ENCODE data around the gene PTF1A. TPM values are rescaled to one million over a fixed set of nuclear protein-coding genes. Genes with fewer than 3 reads are reported as not detected.

Gene PTF1A
- polyA plus RNA-seq, 1 donor (not counting 4 experiments of a cell fraction or from before 2014, with no cell fraction given), result not detected

- no peaks in the 10 kb centered on the region for H3K36me3 ChIP-seq (ENCODE audit: control insufficient read depth in 2 of 2, extremely low read depth in 1 of 2, insufficient read depth in 2 of 2, low read length in 2 of 2)
- no peaks in the 10 kb centered on the region for H3K79me2 ChIP-seq (ENCODE audit: control insufficient read depth, insufficient read depth, low read length)
- dilution Hi-C loops (cut with MboI; ENCODE audit: extremely low pct_ligation_motif_present, low sequenced_read_pairs), result no loop called here
- peak overlapping the region; percentile 69 for H3K4me2 ChIP-seq (ENCODE audit: control insufficient read depth, extremely low read depth, insufficient read depth, low read depth, low read length)
- TF ChIP-seq EZH2 (IDR thresholded peaks at IDR 0.05; ENCODE audit: low read length) (no peak), CTCF (optimal IDR thresholded peaks at IDR 0.05 in 1 of 3, IDR thresholded peaks at IDR 0.05 in 1 of 3, conservative IDR thresholded peaks at IDR 0.05 in 1 of 3; ENCODE audit: extremely low read depth in 1 of 3, insufficient read depth in 2 of 3, low read length in 3 of 3) (peak in 1 of 3 experiments; percentile 43)
- no peaks in the 10 kb centered on the region for H4K20me1 ChIP-seq (ENCODE audit: control insufficient read depth, extremely low read depth, insufficient read depth, low read length)
- H3K27me3 ChIP-seq (ENCODE audit: control insufficient read depth, extremely low read depth, insufficient read depth, low read length), result peaks cover 4% of the 10 kb centered on the region
- H2AFZ ChIP-seq (ENCODE audit: control insufficient read depth, low read length), result no peak overlapping the region
- no peaks in the 10 kb centered on the region for H3K9me3 ChIP-seq (ENCODE audit: control insufficient read depth, low read depth, low read length)
- H3K4me3 ChIP-seq (ENCODE audit: control insufficient read depth in 2 of 3, extremely low read depth in 1 of 3, insufficient read depth in 2 of 3, low read depth in 1 of 3, low read length in 3 of 3), result peak overlapping the region in 1 of 3 experiments; percentile 33
- FAIRE-seq (no peak), DNase-seq (ENCODE audit: low read depth, low spot score) (no peak)
- H3K9ac ChIP-seq (ENCODE audit: control insufficient read depth, extremely low read depth, insufficient read depth, low read length), result no peak overlapping the region
- no peaks in the 10 kb centered on the region for H3K9me1 ChIP-seq (ENCODE audit: control insufficient read depth, extremely low read depth, insufficient read depth, low read length)
- no peak overlapping the region for H3K27ac ChIP-seq (ENCODE audit: control insufficient read depth, insufficient read depth, low read length)
- H3K4me1 ChIP-seq (ENCODE audit: control insufficient read depth, extremely low read depth, insufficient read depth, low read length), result peaks cover 6% of the 10 kb centered on the region
These were observed 34.3 kb upstream of the PTF1A start for GRCh38 chr10:23157691-23158369.

GRCh38 chr10:23158370-23158769, 33.7 kb upstream of the PTF1A start:
- peak; percentile 5 for FAIRE-seq
- peaks cover 6% of the 10 kb centered on the region for H3K4me1 ChIP-seq (ENCODE audit: control insufficient read depth, extremely low read depth, insufficient read depth, low read length)
- H3K36me3 ChIP-seq (ENCODE audit: control insufficient read depth in 2 of 2, extremely low read depth in 1 of 2, insufficient read depth in 2 of 2, low read length in 2 of 2), result no peaks in the 10 kb centered on the region
- peaks cover 4% of the 10 kb centered on the region for H3K27me3 ChIP-seq (ENCODE audit: control insufficient read depth, extremely low read depth, insufficient read depth, low read length)
- no peak for DNase-seq (ENCODE audit: low read depth, low spot score)
- H3K4me3 ChIP-seq (ENCODE audit: control insufficient read depth in 2 of 3, extremely low read depth in 1 of 3, insufficient read depth in 2 of 3, low read depth in 1 of 3, low read length in 3 of 3), result peak overlapping the region in 1 of 3 experiments; percentile 33
- H2AFZ ChIP-seq (ENCODE audit: control insufficient read depth, low read length), result no peak overlapping the region
- no peaks in the 10 kb centered on the region for H4K20me1 ChIP-seq (ENCODE audit: control insufficient read depth, extremely low read depth, insufficient read depth, low read length)
- no peak overlapping the region for H3K9ac ChIP-seq (ENCODE audit: control insufficient read depth, extremely low read depth, insufficient read depth, low read length)
- H3K9me3 ChIP-seq (ENCODE audit: control insufficient read depth, low read depth, low read length), result no peaks in the 10 kb centered on the region
- dilution Hi-C loops (cut with MboI; ENCODE audit: extremely low pct_ligation_motif_present, low sequenced_read_pairs), result no loop called here
- H3K4me2 ChIP-seq (ENCODE audit: control insufficient read depth, extremely low read depth, insufficient read depth, low read depth, low read length), result peak overlapping the region; percentile 69
- no peak overlapping the region for H3K27ac ChIP-seq (ENCODE audit: control insufficient read depth, insufficient read depth, low read length)
- H3K9me1 ChIP-seq (ENCODE audit: control insufficient read depth, extremely low read depth, insufficient read depth, low read length), result no peaks in the 10 kb centered on the region
- no peaks in the 10 kb centered on the region for H3K79me2 ChIP-seq (ENCODE audit: control insufficient read depth, insufficient read depth, low read length)
- no peak for TF ChIP-seq EZH2 (IDR thresholded peaks at IDR 0.05; ENCODE audit: low read length)
- peak; percentile 76 to 86 (median 79) for TF ChIP-seq CTCF (optimal IDR thresholded peaks at IDR 0.05 in 1 of 3, IDR thresholded peaks at IDR 0.05 in 1 of 3, conservative IDR thresholded peaks at IDR 0.05 in 1 of 3; ENCODE audit: extremely low read depth in 1 of 3, insufficient read depth in 2 of 3, low read length in 3 of 3)

Measured in keratinocyte (primary cell).